ENCODE data around the gene AURKB. TPM values are rescaled to one million over a fixed set of nuclear protein-coding genes. Genes with fewer than 3 reads are reported as not detected.

Gene AURKB
- total RNA-seq, 4 donors from 2014 or later: 12.8 TPM; not detected in 3

GRCh38 chr17:8190506-8190905, 19.9 kb downstream of the AURKB start:
- Histone ChIP-seq H3K27me3 (no peaks in the 10 kb centered on the region), H3K9me3 (no peaks in the 10 kb centered on the region), H3K27ac (peak overlapping the region; percentile 73 to 97), H3K36me3 (no peaks in the 10 kb centered on the region), H3K4me1 (peaks cover 8 to 13% of the 10 kb centered on the region in 2 donors), H3K4me3 (peak overlapping the region in 1 of 2 donors; percentile 24)
- TF ChIP-seq POLR2A (IDR thresholded peaks at IDR 0.05) (no peak), CTCF (IDR thresholded peaks at IDR 0.05) (no peak)
- intact Hi-C loops (cut with DNase I; ENCODE audit: low total_unique reads): no loop called here
- DNase-seq: no peak

- intact Hi-C loops (cut with DNase I; ENCODE audit: low total_unique reads): loop anchor here (5.0 to 10.0 kb wide), 2 partner anchors 32 to 65 kb away; partner anchors contain the start of gene HES7
- peak in 2 of 4 experiments; percentile 22 to 23 for TF ChIP-seq CTCF (IDR thresholded peaks at IDR 0.05)
- peak; percentile 85 to 89 for TF ChIP-seq POLR2A (IDR thresholded peaks at IDR 0.05)
- Histone ChIP-seq H3K36me3 (no peaks in the 10 kb centered on the region), H3K27me3 (no peaks in the 10 kb centered on the region), H3K4me1 (peaks cover 8 to 13% of the 10 kb centered on the region in 2 donors), H3K9me3 (no peaks in the 10 kb centered on the region), H3K27ac (peak within 1 kb of the TSS; percentile 97 to 99), H3K4me3 (peak within 1 kb of the TSS; percentile 68 to 81)
- DNase-seq: peak; percentile 95 to 98
Measured at GRCh38 chr17:8189711-8190477, 20.5 kb downstream of the AURKB start, which contains the start of gene BORCS6. BORCS6 (minus strand) TSS chr17:8190180; CDS start chr17:8190140, 40 bp downstream.

- H3K36me3 ChIP-seq: no peaks in the 10 kb centered on the region
- H3K27ac ChIP-seq: peak overlapping the region; percentile 97 to 99
- intact Hi-C loops (cut with DNase I; ENCODE audit: low total_unique reads): loop anchor here (5.0 to 10.0 kb wide), 2 partner anchors 33 to 64 kb away; partner anchors contain the start of gene HES7
- no peaks in the 10 kb centered on the region for H3K9me3 ChIP-seq
- no peak for TF ChIP-seq POLR2A (IDR thresholded peaks at IDR 0.05)
- TF ChIP-seq CTCF (IDR thresholded peaks at IDR 0.05): no peak
- no peaks in the 10 kb centered on the region for H3K27me3 ChIP-seq
- peak overlapping the region; percentile 68 to 81 for H3K4me3 ChIP-seq
- DNase-seq: no peak
- H3K4me1 ChIP-seq: peaks cover 8 to 13% of the 10 kb centered on the region in 2 donors
Measured at GRCh38 chr17:8189041-8189710, 21.2 kb downstream of the AURKB start.

GRCh38 chr17:8188263-8188839, 22.0 kb downstream of the AURKB start:
- no peaks in the 10 kb centered on the region for H3K9me3 ChIP-seq
- no peak for TF ChIP-seq POLR2A (IDR thresholded peaks at IDR 0.05)
- no peak for TF ChIP-seq CTCF (IDR thresholded peaks at IDR 0.05)
- no peak for DNase-seq
- intact Hi-C loops (cut with DNase I; ENCODE audit: low total_unique reads): loop anchor here (5.0 to 10.0 kb wide), 2 partner anchors 34 to 64 kb away; partner anchors contain the start of gene HES7
- H3K36me3 ChIP-seq: no peaks in the 10 kb centered on the region
- peak overlapping the region; percentile 97 to 99 for H3K27ac ChIP-seq
- peak overlapping the region; percentile 68 to 81 for H3K4me3 ChIP-seq
- no peaks in the 10 kb centered on the region for H3K27me3 ChIP-seq
- peaks cover 8 to 13% of the 10 kb centered on the region in 2 donors for H3K4me1 ChIP-seq
